NOMO-1 treated with dmso at 0.1 percent for 144 hours (cell line): Measurements from ENCODE around the gene RNLS.
"Not testable (repeated sequence)": the region's sequence is repeated elsewhere in the genome, so short reads cannot be mapped to it uniquely, and the experiment has no call there.

Experiments
- DNase-seq: peaks from one replicate; lab custom pipeline; 2025; ENCODE audit not compliant: unreplicated experiment; lab: John Stamatoyannopoulos, UW

RNLS gene

DNA sequence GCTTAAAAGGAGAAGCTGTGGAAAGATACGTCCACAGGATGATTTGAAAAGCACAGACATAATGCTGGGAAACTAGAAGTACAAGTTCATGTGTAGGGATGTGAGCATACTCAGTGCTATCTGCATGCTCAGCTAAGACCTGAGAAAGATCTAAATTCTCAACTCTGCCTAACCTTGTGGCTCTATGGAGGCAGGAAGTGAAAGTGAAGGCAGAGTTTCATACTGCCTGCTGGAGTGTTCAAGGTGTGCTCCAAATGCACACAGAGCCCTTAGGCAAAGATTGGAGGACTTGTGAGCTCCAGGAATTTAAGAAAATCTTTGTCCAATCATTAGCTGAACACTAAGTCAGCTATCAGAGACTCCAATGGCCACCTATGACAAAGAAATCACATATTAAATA is 190.9 kb downstream of the RNLS start:
- peak; percentile 44 for DNase-seq

GRCh38 chr10:88390041-88390440 is 193.1 kb downstream of the RNLS start:
- DNase-seq, result no peak

GRCh38 chr10:88389456-88389855 is 193.7 kb downstream of the RNLS start:
- DNase-seq, result peak; percentile 19

DNA sequence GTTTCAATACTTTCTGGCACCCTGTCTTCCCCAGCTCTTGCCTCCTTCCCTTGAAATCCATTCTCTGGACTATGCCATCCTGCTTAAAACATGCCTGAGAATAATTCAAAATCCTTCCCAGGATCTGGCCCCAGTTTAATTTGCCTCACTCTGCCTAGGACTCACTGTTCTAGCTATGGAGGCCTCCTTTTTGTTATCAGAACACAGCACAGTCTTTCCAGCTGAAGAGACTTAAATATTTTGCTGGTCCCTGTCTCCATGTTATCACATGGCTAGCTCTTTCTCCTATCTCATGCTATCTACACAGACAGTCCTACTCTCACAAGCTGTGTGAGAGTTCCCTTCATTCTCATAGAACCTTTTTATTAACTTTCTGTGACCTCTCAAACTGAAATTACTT is 194.8 kb downstream of the RNLS start:
- DNase-seq, result no peak

DNA sequence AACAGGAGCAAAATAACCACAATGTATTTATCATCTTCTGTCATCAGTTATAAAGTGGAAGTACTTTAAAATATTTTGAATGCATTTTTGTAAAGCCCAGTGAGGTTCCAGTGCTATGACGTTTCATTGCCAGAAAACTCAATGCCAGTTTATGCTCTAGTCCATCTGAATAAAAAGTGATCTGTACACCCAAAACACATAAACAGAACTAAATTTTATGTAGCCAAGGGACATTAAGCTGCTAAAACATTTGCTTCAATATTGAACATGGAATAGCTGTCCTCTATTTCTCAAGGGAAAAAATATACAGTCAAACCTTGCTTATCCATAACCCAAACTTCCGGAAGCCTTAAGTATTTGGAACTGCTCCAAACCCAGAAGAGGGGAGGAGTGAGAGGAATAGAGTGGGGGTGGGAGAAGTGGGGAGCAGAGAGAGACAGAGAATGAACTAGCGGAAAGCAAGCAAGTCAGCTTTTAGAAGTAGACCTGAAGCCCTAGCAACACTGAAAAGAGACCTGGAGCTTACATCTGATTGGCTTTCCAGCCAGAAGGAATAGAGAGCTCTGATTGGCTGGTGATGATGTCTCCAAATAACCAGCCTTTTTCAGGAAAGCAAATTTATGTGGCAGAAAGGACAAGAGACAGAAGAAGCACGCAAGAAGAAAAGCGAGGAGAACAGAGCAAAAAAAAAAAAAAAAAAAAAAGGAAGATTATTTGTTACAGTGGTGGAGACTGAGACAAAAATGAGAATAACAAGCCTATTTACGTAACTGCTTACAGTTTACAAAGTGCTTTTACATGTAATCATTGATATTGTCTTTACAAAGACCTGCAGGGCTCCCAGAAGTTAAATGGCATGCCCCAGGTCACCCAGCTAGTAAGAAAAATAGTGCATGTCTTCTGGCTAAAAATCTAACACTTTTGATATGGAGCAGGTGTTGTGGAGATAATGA is 196.0 kb downstream of the RNLS start:
- peak; percentile 71 for DNase-seq

DNA sequence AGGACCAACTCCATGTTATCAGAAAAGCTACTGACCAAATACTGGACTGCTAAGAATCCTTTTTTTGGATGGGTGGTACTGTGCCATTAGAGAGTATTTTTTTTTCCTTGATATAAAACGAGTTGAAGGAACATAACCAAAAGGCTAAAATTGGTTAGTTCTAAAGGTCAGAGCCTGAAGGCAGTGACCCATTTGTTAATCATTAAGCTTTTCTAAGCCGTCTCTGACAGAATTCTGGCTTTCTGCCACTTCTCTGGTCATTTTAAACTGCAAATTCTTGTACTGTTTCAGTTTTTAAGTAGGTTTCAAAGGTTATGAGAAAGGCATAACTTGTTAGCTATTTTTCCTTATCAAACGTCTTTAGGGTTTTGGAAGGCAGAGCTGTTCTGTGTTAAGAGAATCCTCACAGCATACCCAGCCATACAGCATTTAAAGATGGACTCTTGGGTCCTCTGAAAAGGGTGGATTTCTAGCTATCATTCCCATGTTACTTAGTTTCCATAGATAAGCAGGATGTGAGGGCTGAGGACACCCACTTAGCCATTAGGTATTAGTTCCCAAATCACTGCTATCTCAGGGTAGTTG is 196.8 kb downstream of the RNLS start:
- DNase-seq, result no peak

DNA sequence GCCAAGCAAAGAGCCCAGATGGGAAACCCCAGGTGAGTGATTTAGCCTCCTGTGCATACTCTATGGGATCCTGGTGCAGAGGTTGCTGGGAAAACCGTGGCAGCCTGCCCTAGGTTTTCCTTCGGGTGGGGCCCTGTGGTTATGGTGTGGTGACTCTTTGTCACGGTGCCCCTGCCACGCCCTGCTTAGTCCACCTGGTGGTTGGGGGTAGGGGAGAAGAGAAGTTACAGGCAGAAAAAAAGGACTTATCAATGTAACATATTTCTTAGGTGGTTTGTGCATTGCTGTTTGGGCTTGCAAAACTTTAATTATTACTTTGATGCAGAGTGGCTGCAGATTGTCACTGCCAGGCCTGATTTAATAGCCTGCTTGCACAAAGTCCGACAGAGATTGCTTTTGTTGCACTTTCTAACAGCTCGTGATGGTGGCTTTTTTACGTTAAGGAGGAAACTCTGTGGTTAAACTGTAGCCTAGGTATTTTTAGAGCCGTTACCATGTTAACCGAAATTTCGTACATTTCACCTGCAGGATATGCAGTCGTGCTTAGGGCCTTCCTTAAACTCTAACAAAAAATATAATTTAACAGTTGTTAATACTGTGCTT is 197.4 kb downstream of the RNLS start:
- peak; percentile 91 for DNase-seq

- no peak for DNase-seq
Observed at GRCh38 chr10:88383276-88383675, 199.8 kb downstream of the RNLS start.

DNA sequence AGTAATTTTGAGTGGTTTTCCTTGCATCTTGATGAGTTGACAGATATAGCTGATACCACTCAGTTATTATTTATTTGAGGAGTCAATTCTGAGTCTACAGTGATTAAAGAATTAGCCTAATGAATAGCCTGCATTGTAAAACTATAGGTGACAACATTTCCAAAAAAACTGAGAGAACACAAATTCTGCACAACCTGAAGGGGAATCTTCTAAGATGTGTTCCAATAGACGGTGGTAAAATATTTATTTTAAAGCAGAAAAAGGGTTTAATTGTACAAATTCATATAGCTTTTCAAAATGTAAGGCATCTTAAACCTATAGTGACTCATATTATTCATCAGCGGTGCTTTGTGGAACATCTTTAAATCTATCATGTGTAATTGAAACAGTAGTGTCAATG is 200.4 kb downstream of the RNLS start:
- no peak for DNase-seq

GRCh38 chr10:88379575-88379974 is 203.5 kb downstream of the RNLS start:
- DNase-seq, result no peak

- no peak for DNase-seq
Observed at GRCh38 chr10:88377510-88377909, 205.6 kb downstream of the RNLS start.

DNA sequence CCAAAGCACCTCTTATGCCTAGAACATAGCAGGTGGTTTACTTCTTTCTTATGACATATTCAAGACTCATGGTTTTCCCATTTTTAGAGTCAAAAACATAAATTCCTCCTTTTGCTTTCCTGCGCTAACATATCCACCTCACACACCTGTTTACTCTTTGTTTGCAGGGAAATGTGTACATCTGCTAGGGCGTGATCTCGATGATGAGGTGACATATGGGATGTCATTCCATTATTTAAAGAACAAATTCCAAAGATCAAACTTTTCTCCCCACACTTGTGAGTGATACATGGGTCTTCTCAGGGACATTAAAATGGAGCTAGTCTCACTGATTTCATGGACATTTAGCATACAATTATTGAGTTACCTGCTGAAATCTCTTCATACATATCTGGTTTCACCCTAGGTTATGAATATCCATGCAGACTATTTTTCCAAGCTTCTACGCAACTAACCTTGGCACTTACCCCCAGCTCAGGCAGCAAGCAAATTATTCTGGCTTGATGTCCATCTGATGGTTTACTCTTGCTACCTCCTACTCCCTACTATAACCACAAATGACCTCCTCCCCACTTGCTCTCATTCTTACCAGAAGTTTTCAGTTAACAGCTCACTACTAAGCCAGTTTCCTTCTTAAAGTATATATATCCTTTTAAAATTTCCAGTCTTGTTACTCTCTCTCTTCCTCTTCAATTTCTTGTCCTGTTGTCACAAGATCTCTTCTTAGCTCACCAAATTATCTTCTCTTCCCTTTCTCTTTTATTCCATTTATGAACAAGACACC is 208.5 kb downstream of the RNLS start:
- no peak for DNase-seq

DNA sequence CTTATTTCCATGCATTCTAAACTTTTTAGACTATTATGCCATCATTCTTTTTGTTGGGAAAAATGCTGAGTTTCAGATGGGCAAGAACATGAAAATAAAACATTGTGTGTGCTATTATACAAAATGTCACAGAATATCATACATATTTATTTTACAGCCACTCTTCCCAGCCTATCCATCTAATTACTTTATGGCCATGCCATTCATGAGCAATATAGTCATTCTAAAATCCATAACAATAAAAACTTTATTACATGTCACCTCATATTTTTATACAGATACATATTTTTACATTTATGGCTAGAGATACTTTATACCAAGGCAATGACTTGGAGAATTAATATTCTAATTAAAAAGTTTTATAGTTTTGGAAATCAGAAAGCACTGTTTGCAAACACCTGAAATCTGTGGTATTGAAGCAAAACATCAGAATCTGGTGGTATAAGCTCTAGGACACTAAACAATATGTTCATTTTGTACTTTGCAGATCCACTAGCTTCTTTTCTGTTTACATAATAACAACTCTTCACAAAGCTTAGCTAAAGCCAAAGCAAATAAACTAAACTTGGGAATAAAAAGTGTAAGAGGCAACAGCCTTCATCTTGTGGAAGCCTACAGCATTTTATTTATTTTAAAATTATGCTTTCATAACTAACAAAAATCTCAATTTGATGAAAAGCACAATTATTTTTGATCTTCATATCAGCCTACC is 210.1 kb downstream of the RNLS start:
- no peak for DNase-seq

DNA sequence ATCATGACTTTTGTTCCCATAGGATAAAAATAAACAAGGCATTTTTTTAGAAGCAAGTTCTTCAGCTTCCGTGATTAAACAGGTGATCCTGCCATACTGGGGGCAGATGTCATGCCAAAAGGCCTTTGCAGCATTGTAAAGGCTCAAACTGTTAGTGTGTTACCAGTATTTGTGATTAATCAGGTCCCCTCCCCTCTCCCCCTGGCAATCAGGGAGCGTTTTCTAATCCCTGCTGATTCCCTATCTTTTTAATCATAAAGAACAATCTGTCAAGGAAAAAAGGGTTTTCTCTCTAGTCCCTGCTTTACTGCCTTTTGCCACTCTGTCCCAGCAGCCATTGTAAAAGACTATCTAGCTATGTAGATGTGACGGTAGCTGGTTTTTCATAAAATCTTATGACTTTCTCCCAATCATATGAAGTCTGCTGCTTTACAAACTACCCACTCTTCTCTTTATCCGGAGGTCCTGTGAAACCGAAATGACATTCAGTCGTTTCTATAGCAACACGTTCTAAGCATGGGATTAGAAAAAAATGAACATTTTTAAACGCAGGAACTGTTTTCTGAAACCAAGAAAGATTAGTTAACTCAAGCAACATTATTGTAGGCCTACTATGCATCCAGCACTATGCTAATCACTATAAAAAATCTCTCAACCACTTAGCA is 210.9 kb downstream of the RNLS start:
- DNase-seq, result no peak

- DNase-seq, result no peak
Observed at GRCh38 chr10:88370713-88371112, 212.4 kb downstream of the RNLS start.

DNA sequence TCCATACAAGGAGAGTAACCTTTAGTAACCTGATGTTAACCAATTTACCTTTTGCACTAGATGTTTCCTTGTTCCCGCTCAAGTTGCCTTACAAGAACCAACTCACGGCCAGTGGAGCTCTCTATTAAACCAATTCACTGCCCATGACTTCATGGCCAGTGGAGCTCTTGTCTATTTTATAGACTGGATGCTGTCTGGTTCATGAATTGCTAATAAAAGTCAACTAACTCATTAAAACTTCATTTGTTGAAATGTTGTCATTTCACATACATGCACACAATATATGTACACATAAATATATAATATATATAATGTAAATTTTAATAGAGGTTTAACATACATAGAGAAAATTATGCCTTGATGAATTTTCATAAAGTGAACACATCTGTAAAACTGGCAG is 216.3 kb downstream of the RNLS start:
- DNase-seq, result no peak

DNA sequence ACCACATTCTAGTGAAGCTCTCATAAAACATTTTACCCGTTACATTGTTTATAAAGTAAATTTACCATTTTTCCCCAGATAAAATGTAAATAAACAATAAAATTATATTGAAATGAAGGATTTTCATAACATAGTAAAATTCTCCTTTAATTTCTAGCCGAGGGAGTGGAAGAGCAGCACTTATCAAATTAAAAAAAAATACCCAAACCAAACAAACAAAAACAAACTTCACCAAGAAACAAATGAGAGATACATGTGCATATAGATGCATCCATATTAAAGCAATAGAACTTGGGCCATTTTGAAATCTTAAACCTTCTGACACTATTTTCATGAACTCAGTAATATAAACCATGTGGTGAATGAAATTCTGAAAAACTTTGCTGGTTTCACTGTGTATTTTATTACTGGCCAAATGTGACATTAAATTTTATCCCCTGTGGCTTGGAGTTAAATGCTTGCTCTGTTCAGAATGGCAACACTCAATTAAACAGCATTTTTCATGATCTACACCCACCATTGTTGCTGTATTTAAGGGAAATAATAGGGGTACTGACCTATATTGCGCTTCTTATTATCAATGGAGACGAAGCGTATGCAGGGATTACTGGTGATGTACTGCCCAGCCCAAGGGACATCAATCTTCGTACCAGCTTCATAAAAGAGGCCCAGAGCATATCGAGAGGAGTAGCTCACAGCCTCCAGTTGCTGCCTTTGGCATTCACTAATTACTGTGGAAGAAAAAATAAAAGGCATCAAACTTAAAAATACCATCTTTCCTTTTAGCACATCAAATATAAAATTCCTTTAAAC is 220.9 kb downstream of the RNLS start:
- no peak for DNase-seq

DNA sequence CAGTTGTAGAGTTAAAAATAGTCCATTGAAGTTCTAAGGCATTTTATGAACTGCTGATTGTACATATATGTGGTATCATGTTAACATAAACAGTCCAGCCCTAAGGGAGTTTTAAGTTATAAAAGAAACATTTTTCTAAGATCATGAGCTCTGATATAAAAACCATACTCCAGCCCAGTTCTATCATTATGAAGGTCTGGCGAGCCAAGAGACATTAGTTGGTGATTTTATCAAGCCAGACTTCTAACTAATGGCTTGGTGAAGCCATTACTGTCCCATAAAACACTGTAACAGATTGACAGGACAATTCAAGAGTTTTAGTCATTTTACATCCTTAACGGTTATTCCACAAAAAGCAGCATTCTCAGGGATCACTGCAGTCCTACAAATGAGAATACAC is 221.6 kb downstream of the RNLS start:
- DNase-seq, result no peak

- not testable (repeated sequence) for DNase-seq
Observed at GRCh38 chr10:88355750-88356149, 227.4 kb downstream of the RNLS start.
